GM18520 (cell line): ENCODE measurements around the gene DCX.
"Not testable (repeated sequence)": the region's sequence is repeated elsewhere in the genome, so short reads cannot be mapped to it uniquely, and the experiment has no call there.

Experiments
- ATAC-seq: cut with Tn5 transposase; IDR thresholded peaks from one replicate; pipeline ENCODE4 v1.9.1; 2021; ENCODE audit not compliant: unreplicated experiment

The DCX gene

DNA sequence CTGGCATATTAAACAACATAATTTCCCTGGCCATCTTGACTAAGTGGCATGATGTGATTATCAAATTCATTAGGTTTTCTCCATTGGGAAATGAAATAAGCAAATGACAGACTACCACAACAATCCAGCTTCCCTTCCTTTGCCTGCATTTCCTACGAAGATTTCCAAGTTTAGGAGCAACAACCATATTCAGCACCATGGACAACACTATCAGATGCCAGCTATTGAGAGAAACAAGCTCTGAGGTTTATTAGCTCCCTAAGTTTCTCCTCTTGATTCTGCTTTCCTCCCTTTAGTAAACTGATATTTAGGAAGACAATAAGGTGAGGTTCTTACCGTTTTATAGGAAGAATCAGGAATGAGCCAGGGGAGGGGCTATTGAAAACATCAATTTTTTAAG is 36.2 kb downstream of the DCX start:
- no peak for ATAC-seq

DNA sequence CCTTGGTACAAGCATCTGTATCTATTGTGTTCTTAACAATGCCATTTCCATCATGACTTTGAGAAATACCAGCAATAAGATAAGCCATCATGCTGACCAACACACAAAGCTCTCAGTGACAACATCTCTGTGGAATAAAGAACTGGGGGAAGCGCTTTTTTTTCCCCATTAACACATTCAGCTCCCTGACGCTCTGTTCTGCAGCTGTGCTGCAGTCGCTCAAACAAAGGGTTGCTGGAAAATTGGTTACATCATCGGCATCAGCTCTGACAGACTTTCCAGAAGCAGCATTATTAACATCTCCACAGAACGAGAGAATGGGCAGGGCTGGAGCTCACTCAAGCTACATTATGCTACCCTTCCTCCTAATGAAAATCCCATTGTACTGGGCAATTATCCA is 39.9 kb downstream of the DCX start:
- ATAC-seq = no peak

DNA sequence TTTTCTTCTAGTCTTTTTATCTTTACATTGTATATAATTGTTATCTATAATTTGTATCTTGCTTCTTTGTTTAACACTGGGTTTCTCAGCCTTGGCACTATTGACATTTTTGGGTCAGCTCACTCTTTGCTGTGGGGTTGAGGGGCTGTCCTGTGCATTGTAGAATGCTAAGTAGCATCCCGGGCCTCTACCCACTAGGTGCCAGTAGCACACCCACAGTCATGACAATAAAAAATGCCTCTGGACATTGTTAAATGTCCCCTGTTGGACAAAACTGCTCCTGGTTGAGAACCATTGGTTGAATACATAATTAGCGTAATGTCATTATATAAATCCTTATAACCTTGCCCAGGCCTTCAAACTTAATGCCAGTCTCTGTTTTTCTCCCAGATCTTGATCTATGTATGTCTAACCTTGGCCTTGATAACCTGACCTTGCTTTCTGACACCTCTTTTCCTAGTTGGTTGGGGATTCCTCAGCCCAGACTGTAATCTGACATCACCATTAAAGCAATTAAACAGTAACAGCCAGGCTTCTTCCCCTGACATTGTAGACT is 46.1 kb downstream of the DCX start:
- ATAC-seq = no peak

DNA sequence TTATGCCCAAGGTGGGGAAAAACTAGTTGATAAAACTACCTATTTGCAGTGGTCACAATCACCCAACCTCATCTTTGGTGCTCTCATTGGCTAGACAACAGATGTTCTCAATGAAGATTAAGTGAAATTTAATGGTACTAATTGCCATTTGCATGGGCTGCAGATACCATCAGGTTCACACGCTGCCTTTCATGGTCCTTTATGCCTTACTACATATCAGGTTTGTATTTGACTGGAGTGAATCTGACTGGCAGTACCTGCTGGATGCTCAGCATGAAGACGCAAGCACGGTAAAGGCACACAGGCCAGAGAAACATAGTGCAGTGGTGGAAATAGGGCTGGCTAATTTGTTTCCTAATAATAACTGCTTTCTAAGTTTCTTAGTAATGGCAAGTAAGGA is 48.3 kb downstream of the DCX start:
- no peak for ATAC-seq

DNA sequence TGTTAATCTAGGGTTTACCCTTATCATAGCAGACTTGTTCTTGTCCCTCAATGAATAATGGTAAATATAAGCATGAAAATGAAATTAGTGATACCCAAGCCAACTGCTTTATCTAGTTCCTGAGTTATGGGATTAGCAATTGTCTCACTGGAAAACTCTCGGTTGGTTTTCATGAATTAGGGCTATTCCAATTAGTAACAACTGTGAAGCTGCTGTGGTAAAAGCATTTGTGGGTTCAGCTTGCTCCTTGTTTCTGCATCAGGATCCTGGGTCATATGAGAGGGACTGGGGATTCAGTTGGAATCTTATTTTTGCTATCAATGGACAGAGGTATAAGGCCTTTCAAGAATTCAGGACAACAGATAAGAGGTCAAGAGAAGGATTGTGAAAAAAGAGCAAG is 50.2 kb downstream of the DCX start:
- ATAC-seq = no peak

DNA sequence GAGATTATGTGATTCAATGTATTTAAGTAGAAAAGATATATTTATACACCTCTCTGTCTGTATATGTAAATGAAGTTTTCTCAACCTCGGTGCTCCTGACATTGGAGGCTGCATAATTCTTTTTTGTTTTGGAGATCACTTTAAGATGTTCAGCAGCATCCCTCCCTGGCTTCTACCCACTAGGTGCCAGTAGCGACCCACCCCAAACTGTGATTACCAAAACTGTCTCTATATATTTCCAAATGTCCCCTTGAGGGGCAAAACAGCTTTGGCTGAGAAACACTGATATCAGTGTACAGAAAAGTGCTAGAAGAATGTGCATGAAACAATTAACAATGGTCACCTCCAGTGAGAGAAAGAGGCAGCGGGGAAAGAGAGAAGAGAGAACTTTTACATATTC is 51.2 kb downstream of the DCX start:
- ATAC-seq = no peak

DNA sequence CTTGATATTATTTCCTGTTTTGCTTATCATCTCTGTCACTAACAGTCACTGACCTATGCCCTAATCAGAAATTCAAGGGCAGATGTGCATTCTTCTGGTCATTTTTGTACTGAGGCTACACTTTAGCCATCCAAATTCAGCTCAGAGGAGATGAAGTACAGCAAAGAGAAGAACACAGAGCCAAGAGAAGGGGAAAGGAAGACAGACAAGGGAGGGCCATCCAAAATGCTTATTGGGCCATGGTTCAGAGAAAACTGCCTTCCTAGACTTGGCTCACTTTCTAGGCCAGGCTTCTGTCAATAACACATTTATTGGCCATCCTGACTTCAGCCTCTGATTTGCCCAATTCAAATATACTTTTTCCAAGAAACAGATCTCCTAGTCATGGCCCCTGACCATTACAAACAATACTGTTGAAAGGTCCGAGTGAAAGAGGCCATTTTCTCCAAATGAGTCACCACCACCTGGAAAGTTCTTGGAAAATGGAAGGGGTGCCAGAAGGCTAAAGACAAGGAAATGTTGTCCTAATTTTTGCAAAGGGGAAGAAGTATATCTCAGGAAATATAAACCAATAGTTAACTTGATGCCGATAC is 56.4 kb downstream of the DCX start:
- ATAC-seq = no peak

DNA sequence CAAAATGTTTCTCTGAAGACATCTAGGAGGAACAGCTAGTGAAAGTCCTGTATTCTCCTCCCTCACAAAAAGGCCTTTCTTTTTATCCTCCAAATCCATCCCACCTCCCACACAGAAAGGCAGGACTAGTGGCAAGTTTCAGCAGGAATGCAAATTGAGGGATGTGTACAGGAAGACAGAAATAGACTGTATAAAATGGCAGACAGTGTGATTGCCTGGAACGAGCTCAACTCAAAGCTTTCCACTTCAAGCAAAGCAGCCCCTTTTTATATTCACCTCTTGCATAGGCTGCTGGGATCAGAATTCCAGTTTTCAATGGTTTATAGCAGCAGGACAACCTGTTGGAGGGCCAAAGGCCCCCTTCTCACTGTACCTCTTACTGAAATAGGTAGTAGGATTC is 57.5 kb downstream of the DCX start:
- ATAC-seq = no peak

DNA sequence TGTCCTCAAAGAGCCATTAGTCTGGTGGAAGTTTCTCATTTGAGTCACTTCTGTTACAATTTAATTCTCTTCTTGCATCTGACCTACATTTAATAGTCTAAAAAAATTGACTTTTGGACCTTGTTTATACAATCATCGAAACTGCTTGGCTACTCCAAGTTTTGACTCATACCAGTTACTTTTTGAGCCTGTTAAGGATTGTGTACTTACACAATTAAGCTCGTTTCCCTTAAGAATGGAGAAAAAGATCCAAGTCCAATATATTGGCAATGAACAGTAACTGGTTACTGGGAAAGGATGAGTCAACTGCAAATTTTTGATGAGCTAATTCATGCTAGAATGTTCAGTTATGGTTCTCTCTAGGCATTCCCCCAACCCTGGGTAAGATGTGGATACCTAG is 58.2 kb downstream of the DCX start:
- no peak for ATAC-seq

DNA sequence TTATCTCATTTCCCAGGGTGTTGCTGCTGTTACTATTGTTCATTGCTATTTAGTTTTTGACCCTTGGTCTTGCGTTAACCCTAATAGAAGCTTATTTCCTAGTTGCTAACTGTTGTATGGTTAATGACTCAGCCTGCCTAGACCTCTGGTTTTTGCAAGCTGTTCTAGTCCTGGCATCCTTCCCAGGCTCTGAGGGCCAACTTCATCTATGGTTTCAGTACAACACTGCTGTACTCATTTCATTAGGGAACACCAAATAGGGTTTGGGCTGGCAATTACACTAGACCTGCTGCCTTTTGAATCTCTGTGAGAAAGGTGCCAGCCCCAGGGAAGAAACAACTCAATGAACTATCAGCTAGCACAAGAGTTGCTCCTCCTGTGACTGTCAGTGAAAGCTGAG is 59.6 kb downstream of the DCX start:
- ATAC-seq = no peak

DNA sequence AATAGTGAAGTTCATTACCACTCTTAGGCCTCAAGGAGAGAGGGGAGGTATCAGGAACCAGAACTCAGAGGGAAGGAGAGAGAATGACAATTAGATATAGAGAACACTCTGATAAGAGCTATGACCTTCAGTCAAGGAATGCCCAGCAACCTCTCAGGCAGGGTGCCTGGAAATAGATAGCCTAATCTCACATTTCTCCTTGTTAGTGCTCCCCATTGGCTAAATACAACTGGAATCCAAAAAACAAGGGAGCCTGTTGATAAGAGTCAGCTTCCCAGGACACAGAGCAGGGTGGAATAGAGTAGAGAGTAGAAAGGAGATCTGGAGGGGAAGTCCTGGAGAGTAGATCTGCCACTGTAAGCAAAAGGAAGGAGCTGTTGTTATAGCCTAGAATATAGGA is 62.1 kb downstream of the DCX start:
- no peak for ATAC-seq

DNA sequence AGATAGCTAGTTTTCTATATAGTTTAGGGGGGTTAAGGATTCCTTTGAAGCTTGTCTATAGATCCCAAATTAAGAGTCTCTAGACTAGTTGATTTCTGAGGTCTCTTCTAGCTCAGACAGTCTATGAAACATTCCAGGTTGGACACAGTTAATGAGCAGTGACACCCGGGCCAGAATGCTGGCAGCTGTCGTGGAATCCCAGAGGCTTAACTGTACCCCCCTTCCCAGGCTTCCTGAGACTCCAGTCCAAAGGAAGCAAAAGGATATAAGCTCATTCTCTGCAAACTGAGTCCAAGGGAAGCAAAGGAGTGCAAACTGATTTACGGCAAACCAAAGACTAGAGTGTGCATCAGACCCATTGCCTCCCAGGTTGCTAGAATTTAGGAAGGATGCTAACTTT is 62.9 kb downstream of the DCX start:
- ATAC-seq = no peak

DNA sequence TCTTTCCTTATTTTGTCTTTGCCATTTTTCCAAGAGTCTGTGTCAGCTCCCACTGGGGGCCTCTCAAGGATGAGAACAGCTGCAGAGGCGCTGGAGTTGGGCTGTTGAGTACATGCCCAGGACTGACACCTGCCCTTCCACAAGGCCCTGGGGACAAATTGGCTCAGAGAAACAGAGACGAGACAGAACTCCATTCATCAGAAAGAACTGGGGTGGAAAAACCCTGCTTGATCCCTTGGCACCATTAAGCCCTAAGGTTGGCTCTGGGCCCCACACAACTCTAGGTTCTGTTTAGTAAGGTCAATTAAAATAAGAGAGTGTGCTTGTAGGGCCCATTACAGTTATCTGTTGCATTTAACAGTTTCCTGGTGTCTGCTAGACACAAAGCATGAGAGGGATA is 63.6 kb downstream of the DCX start:
- no peak for ATAC-seq

DNA sequence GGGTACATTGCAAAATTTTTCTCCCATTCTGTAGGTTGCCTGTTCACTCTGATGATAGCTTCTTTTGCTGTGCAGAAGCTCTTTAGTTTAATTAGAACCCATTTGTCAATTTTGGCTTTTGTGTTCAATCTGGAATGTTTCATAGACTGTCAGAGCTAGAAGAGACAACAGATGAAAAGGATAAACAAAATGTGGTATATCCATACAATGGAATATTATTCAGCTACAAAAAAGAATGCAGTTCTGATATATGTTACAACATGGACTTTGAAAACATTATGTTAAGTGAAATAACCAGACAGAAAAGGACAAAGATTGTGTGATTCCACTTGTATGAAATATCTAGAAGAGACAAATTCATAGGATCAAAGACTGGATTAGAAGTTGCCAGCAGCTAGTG is 65.8 kb downstream of the DCX start:
- ATAC-seq = not testable (repeated sequence)

DNA sequence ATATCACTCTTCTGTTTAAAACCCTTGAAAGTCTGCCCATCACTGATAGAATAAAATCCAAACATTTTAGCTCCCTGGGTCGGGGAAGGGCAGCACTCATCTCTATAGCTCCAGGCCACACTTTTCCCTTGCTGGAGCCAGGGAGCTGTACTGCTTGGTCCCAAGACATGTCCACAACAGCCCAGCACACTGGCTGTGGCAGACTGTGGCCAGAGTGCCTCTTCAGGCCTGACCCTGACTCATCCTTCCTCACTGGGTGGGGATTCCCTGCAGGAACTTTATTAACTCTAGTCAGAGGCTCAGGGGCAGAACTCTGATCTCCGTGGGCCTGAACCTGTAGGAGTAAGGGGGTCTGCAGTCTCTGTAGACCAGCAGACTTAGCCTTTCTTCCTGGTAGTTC is 71.9 kb downstream of the DCX start:
- ATAC-seq = no peak

DNA sequence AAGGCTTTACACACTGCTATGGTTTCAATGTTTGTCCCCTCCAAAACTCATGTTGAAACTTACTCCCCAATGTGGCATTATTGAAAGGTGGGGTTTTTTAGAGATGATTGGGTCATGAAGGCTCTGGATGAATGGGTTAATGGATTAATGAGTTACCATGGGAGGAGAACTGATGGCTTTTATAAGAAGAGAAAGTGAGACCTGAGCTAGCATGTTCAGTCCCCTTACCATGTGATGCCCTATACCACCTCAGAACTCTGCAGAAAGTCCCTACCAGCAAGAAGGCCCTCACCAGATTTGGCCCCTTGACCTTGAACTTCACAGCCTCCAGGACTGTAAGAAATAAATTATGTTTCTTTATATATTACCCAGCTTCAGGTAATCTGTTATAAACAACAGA is 72.8 kb downstream of the DCX start:
- ATAC-seq = no peak

DNA sequence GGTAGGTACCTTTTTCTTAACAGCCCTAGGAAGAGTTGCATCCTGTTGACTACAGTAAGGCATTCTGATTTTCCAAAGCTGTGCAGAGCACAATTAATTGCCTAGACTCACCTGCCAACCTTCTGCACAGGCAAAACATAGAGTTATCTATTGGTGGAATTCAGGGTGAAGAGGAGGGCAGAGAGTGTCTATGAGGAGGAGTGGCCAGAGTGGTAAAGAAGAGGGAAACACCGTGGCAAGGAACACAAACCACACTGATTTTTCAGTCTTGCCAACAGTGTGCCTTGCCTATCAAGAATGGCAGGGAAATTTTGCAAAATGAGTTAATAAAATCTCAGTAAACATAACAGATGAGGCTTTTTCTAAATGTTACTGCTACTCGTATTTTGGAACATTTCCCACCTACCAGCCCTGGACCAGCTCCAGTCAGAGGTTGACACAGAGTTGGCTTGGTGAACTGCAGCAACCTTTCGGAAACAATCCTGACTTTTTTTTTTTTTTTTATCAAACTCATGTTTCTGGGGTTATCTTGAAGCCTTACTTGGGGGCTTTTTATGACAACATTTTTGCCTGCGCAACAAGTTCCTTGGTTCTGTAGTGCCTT is 73.8 kb downstream of the DCX start:
- no peak for ATAC-seq

DNA sequence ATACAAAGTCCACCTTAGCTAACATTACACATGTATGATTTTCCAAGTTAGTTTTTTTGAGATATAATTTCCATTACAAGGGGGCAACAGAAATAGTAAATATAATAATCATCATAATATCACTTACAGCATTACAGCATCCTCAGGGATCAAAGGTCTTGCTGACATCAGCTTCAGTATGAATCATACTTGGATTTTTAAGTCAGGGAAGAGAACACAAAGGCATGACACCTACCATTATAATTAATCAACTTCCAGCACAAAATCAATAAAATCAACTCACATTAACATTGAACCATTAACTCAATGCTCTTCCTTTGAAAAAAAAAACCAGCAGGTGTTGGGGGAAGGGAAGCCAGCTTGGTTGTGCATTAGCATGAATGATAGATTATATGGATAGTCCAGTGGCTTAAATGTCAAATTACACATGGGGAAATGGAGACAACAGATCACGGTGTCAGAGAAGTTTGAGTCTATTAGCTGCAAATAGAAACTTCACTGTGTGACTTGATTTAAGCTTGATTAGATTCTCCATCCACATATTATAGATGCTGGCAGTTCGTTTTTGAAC is 74.8 kb downstream of the DCX start:
- no peak for ATAC-seq

DNA sequence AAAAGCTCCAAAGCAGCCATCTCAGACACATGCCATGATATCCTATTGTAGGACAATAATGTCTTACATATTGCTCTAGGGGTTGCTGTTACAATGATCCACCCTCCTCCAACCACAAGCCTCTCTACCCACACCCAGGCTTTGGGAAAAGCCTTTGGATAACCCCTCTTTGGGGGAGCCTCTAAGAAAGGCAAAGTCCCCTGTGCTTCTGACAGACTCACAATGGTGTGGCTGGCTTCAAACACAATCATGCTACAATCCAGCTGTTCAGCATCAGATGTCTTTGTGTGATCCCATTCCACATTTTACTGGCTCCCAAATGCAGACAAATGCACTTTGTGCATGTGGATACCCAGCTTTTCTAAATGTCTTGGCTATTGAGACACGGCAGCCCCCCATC is 75.9 kb downstream of the DCX start:
- no peak for ATAC-seq

DNA sequence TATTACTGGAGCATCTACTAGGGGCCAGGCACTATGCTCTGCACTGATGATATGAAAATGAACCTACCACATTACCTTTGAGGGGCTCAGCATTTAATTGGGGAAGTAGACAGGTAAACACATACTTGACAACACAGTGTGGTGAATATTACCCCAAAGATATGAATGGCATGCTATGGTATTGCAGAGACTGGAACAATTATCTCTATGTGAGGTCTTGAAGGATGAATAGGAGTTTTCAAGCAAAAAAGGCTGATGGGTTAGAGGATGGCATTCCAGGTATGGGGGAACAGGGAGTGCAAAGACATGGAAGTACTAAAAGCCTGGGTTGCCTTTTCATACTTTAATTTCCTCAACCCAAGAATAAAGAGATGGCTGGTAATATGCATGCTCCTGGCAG is 82.6 kb downstream of the DCX start:
- no peak for ATAC-seq

DNA sequence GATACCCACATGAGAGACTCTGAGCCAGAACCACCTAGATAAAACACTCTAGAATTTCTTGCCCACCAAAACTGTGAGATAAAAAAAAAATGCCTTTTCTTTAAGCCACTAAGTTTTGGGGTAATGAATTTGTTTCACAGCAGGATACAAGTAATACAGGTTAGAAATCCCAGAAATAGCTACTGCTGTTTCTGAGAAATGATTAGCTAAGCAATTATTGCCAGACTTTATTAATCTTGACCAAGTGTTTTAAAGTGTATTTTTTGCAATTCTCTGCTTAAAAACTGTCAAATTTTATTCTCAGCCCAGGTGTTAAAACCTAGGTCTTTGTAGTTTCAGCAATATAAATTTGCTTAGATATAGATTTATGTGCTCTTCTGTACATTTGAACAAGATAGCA is 83.1 kb downstream of the DCX start:
- ATAC-seq = no peak

DNA sequence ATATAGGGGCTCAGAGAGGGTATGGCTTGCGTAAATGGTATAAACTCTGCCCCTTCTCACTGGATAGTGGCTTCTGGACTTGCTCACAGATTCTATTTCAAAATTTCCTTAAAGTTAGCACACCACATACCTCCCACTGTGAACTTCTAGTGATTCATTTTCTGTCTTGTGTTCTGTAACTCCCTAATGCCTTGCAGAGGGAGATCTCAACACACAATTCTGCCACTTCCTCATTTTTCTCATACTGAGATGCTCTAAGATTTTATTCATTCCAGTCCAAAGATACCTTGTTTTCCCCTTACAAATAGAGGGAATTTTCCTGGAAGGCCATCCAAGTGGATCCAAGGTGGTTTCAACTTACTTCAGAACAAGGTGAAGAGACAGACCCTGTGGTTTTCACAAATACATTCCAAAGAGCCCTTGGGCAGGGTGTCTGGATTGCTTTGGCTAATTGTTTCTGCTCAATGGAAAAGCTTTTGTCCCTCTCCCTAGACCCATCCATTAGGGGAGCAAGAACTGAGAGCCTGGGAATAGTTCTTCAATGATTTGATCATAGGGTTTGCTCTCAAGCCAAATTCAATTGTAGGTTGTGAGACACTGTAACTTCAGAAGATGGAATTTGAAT is 89.6 kb downstream of the DCX start:
- ATAC-seq = no peak
